Cardiac muscle cell (in vitro differentiated cells and primary cell): ENCODE measurements around the gene TESK2. TPM values are rescaled to one million over a fixed set of nuclear protein-coding genes. Genes with fewer than 3 reads are reported as not detected.

ENCODE experiments used
- DNase-seq, 2 donors: peaks; one replicate each; pipeline versions ENCODE4 v3.0.0 to v3.0.0-alpha.2; 2010 to 2017; ENCODE audit warnings: low read depth in 1 of 2, low spot score in 1 of 2
- H3K27ac ChIP-seq: fragments of 200-600 bp; sonication (generic); 2 replicates; pipeline ENCODE4 v1.5.1; 2016
- H3K27me3 ChIP-seq: fragments of 200-600 bp; sonication (generic); 2 replicates; pipeline ENCODE4 v1.6.0; 2016; ENCODE audit warnings: control low read depth
- H3K36me3 ChIP-seq: fragments of 200-600 bp; sonication (generic); 2 replicates; pipeline ENCODE4 v1.5.1; 2016; ENCODE audit warnings: control low read depth
- H3K4me1 ChIP-seq: fragments of 200-600 bp; sonication (generic); 2 replicates; pipeline ENCODE4 v1.8.1; 2017; ENCODE audit warnings: low read depth, mild to moderate bottlenecking, mixed run types
- H3K4me3 ChIP-seq: fragments of 200-600 bp; sonication (generic); 2 replicates; pipeline ENCODE4 v1.5.1; 2016; ENCODE audit warnings: mild to moderate bottlenecking
- H3K9me3 ChIP-seq: fragments of 200-600 bp; sonication (generic); 2 replicates; pipeline ENCODE4 v1.5.1; 2017; ENCODE audit warnings: low read depth, mild to moderate bottlenecking, control low read depth
- CTCF ChIP-seq: IDR thresholded peaks from 2 replicates; pipeline ENCODE4 v1.5.1; 2012; ENCODE audit warnings: low read depth, mild to moderate bottlenecking, low read length
- polyA plus RNA-seq: library from polyadenylated mRNA; unstranded; fragments of >200 nt; fragmentation: Nextera tagmentation; extraction: Ambion mirVana; gene quantifications from 2 replicates; pipeline ENCODE4 v1.2.1, GENCODE V29; 2016
- total RNA-seq: library from RNA; depleted of rRNA; stranded (reverse); fragments of >200 nt; gene quantifications from 2 replicates; pipeline ENCODE4 v1.2.3, GENCODE V29; 2016

Gene TESK2
- total and polyA plus RNA-seq, 2 experiments from 2014 or later: 8.4 to 13.9 TPM

DNA sequence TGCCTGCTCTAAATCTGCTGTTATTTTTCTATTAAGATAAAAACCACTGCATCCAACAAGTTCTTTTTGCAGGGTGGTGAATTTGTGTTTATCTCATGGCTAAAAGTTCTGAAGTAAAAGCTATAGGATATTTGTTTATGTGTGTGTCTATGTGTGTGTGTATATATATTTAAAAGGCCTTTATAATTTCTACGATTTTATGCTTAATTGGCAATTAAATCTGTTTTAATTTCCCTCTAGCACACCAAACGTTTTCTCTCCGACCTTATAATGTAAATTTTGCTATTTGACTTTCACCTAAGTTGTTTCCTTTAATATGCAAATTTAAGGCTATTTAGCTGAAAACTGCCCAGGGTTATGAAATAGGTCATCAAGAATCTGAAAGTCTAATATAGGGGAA is 184.1 kb downstream of the TESK2 start:
- DNase-seq: no peak
- Histone ChIP-seq H3K4me1 (peaks cover 8% of the 10 kb centered on the region), H3K36me3 (no peaks in the 10 kb centered on the region), H3K4me3 (no peak overlapping the region), H3K27me3 (no peaks in the 10 kb centered on the region), H3K27ac (no peak overlapping the region), H3K9me3 (no peaks in the 10 kb centered on the region)
- TF ChIP-seq CTCF: no peak

DNA sequence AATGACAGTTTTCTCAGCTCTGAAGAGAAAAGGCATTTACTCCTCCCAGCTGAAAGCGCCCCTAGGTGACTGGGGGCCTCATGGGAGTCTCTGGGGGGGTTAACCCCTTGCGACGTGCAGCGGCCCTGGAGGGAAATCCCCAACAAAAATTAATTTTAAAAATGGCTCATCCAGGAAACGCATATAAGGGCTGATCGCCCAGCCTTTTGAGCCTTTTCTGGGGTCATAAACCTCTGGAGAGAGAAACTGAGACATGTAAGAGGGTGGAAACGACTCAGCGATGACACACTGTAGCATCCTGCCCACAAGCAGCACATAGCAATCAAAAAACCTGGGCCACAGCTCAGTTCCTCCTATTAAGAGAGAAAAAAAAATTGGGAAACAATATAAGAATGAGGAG is 184.6 kb downstream of the TESK2 start:
- DNase-seq: peak in 1 of 2 donors; percentile 11
- H3K9me3 ChIP-seq: no peaks in the 10 kb centered on the region
- H3K27me3 ChIP-seq: no peaks in the 10 kb centered on the region
- H3K27ac ChIP-seq: no peak overlapping the region
- no peak overlapping the region for H3K4me3 ChIP-seq
- no peaks in the 10 kb centered on the region for H3K36me3 ChIP-seq
- H3K4me1 ChIP-seq: peaks cover 8% of the 10 kb centered on the region
- TF ChIP-seq CTCF: no peak

GRCh38 chr1:45305231-45305630 is 185.7 kb downstream of the TESK2 start:
- TF ChIP-seq CTCF: no peak
- Histone ChIP-seq H3K36me3 (no peaks in the 10 kb centered on the region), H3K27me3 (no peaks in the 10 kb centered on the region), H3K9me3 (no peaks in the 10 kb centered on the region), H3K4me1 (peaks cover 8% of the 10 kb centered on the region), H3K4me3 (no peak overlapping the region), H3K27ac (no peak overlapping the region)
- DNase-seq: no peak

DNA sequence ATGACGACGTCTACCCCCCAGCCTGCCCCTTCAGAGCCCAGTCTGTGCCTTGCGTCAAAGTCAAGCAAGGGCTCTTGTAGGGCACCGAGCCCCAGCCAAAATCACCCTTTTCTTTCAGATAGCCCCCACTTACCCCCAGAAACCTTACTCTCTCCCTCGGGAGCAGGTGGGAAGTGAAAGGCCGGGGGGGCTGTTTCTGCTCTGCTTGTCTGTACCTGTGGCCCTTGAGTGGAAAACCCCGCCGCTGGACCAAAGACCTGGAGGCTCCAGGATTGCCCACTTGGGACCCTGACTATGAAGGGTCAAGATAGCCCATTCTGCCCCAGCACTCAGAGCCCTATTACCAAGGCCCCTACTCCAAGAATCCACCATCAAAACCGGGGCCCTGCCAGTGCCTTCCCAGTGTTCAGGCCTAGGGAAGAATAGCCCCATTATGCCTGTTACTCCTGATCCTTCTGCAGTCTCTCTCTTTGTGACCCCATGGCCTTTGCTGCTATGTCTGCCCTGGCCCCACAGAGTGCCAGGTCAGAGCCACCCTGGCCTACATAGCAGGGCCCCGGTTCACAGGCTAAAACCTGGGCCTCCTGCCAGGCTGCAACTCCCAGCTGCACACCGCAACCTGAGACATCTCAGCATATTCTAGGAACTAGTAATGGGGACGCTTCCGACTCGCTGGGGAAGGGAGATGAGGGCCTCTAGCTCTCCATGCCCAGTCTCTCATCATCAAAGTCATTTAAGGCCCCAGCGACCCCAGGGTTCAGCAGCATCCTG is 186.5 kb downstream of the TESK2 start:
- TF ChIP-seq CTCF: no peak
- peak; percentile 18 to 28 for DNase-seq
- H3K4me3 ChIP-seq: peak overlapping the region; percentile 62
- peak overlapping the region; percentile 76 for H3K27ac ChIP-seq
- peaks cover 8% of the 10 kb centered on the region for H3K4me1 ChIP-seq
- H3K9me3 ChIP-seq: no peaks in the 10 kb centered on the region
- no peaks in the 10 kb centered on the region for H3K27me3 ChIP-seq
- no peaks in the 10 kb centered on the region for H3K36me3 ChIP-seq

DNA sequence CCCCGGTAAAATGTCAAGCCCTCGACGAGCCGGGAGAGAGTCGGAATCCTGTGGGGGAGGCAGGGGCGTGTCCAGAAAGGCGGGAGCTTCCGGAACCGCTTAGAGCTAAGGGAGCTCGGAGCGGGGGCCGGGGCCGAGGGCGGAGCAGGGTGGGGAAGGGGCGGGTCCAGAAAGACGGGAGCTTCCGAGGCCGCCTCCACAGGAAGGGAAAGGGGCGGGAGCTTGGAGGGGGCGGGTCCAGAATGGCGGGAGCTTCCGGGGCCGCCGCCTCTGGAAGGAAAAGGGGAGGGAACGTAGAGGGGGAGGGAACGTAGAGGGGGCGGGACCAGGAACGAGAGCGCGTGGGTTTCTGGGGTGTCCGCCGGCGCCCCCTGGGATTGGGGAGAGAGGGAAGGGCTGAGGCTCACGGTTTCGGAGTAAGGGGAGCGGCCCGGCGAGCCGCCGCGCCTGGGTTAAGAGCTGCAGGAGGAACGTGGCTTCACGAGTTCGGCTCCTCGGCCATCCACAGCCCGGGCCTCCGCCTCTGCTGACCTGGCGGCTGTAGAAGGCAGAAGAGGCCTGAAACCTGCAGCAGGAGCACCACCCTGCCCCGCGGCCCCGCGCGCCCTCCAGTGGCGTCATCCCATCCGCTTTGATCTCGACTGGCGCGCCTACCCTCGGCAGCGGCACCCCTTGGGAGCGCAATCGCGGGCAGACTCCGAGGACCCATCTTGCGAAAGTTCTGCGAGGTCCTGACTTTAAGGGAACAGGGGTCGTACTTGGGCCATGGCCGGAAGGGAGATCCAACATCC is 187.2 kb downstream of the TESK2 start:
- Histone ChIP-seq H3K4me3 (peak overlapping the region; percentile 62), H3K36me3 (no peaks in the 10 kb centered on the region), H3K9me3 (no peaks in the 10 kb centered on the region), H3K27ac (peak overlapping the region; percentile 76), H3K27me3 (no peaks in the 10 kb centered on the region), H3K4me1 (peaks cover 8% of the 10 kb centered on the region)
- TF ChIP-seq CTCF: peak; percentile 67
- peak; percentile 98 to 99 for DNase-seq
